Anterior cingulate cortex (tissue), 58 donors: ENCODE measurements around the gene OR6C2.
"Not testable (repeated sequence)": the region's sequence is repeated elsewhere in the genome, so short reads cannot be mapped to it uniquely, and the experiment has no call there.

Experiments
- DNase-seq, 58 donors: peaks; one replicate each; lab custom pipeline; 2025; lab: John Stamatoyannopoulos, UW

Gene OR6C2

DNA sequence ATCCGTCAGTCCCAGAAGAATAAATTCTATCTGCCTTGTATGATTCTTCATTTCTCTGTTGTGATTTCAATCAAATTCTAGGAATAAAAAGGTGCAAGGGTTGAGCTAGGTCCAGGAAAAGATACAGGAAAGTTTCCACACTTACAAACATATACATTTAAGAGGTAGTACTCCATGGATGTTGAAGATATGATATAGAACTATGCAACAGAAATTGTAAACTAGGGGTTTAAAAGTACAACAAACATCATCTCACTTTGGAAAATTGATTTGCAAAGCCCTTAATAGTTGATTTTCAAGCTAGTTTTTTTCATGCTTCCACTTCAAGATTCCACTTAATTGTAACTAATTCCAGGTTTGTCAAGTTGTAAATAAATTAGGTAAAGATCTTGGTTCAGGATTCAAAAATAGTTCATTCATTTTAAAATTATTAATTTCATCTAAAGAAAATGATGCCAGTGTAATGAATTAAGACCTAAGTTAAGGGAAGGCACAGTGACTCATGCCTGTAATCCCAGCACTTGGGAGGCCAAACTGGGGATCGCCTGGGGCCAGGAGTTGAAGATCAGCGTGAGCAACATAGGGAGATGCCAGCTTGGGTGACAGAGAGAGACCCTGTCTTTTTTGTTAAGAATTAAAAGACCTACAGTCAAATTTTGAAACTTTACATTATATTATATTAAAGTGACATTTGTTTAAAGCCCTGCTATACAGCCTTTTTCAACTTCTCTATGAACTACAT is 26.4 kb downstream of the OR6C2 start, which contains the start of gene OR6C70:
Gene OR6C70 (minus strand): TSS at position 51 of the 742 bp plus-strand sequence. CDS start 0 bp downstream, at position 51.
- DNase-seq = no peak

DNA sequence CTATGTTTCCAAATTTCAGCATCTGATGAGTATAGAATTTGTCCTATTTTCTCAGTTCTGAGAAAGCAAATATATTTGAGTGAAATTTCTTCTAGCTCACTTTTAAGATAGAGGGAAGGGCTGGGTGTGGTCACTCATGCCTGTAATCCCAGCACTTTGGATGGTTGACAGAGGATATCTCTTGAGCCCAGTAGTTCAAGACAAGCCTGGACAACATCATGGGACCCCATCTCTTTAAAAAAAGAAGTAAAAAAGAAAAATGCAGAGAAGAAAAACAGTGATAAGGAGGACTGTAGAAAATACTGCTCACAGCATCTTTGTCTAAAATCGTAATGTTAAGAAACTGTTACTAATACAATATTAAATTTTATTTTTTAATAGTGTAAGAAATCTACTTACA is 28.4 kb downstream of the OR6C2 start:
- no peak for DNase-seq

DNA sequence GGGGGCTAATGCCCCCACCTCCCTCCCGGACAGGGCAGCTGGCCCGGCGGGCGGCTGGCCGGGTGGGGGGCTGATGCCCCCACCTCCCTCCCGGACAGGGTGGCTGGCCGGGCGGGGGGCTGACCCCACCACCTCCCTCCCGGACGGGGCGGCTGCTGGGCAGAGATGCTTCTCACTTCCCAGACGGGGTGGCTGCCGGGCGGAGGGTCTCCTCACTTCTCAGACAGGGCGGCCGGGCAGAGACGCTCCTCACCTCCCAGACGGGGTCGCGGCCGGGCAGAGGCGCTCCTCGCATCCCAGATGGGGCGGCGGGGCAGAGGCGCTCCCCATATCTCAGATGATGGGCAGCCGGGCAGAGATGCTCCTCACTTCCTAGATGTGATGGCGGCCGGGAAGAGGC is 35.3 kb downstream of the OR6C2 start:
- not testable (repeated sequence) for DNase-seq

DNA sequence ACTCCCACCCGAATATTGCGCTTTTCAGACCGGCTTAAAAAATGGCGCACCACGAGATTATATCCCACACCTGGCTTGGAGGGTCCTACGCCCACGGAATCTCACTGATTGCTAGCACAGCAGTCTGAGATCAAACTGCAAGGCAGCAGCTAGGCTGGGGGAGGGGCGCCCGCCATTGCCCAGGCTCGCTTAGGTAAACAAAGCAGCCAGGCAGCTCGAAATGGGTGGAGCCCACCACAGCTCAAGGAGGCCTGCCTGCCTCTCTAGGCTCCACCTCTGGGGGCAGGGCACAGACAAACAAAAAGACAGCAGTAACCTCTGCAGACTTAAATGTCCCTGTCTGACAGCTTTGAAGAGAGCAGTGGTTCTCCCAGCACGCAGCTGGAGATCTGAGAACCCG is 40.4 kb downstream of the OR6C2 start:
- not testable (repeated sequence) for DNase-seq

DNA sequence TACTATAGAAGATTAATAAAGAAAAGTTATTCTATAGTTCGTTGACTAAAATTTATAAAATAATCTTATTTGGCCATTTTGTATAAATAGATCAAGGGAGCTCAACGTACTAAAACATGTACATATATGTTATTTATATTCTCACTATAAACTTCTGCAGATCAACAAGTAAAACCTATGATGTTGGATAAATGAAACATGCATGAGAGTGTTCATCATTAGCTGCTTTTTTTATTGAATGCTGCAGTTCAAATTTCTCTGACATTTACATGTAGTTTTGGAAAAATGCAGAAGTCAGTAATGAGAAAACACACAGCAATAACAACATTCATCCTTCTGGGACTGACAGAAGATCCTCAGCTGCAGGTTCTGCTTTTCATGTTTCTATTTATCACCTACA is 48.2 kb downstream of the OR6C2 start, which contains the start of gene OR6C68:
Gene OR6C68 (plus strand): TSS at position 301 of the 400 bp plus-strand sequence. CDS start 0 bp downstream, at position 301.
- no peak for DNase-seq

DNA sequence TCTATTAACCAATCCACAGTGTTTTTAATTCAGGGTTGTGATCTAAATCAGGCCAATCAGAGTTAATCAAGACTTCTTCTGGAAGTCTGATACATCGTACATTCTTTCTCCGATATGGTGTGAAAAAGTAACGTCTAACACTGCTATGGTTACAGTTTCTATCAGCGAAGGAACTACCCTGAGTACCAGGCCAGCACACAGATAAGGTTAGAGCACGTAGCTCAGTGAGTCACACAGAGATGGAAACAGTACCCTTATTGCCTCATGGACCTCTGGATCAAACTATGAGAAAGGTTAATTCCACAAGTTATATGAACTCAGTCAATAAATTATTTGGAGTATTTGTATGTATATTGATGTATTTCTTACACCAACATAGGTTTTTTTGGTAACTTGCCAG is 51.6 kb downstream of the OR6C2 start:
- no peak for DNase-seq

DNA sequence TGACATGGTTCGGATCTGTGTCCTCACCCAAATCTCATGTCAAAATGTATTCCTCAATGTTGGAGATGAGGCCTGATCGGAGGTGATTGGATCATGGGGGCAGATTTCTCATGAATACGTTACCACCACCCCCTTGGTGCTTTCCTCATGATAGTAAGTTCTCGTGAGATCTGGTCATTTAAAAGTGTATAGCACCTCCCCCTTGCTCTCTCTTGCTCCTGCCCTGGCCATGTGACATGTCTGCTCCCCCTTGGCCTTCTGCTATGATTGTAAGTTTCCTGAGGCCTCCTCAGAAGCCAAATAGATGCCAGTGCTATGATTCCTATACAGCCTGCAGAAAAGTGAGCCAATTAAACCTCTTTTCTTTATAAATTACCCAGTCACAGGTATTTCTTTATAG is 55.4 kb downstream of the OR6C2 start:
- no peak for DNase-seq

DNA sequence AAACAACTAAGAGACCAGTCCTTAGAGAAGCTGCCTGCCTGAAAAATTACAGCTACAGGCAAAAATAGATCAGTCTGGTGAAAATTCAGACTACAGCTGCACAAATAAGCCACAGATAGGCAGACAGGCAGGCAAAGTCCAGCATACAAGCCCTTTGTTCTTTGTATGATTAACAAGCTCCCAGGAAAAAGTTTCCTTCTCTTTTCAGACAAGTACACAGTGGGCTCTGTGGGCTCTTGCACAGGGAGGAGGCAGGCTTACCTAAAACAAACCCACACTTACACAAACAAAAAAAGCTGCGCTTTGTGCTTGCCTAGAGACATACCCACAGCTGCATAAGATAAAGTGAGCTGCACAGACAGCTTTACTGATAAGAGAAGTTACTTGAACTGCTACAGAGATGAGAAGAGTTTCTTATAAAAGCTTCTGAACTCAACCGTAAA is 56.0 kb downstream of the OR6C2 start:
- peak in 1 of 58 donors; percentile 0 for DNase-seq

DNA sequence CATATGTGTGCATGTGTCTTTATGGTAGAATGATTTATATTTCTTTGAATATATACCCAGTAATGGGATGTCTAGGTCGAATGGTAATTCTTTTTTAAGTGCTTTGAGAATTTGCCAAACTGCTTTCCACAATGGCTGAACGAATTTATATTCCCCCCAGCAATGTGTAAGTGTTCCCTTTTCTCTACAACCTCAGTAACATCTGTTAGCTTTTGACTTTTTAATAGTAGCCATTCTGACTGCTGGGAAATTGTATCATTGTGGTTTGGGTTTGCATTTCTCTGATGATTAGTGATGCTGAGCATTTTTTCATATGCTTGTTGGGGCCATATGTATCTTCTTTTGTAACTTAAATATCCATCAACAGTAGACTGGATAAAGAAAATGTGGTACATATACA is 57.7 kb downstream of the OR6C2 start:
- DNase-seq = no peak
